GM18511 (cell line): Measurements from ENCODE around the gene RCBTB2.
A peak's percentile ranks its signal among the peaks of the same experiment; 100 is the strongest.

Source experiments
- ATAC-seq: cut with Tn5 transposase; IDR thresholded peaks from one replicate; pipeline ENCODE4 v1.9.1; 2021; ENCODE audit warnings: mild to moderate bottlenecking, moderate library complexity; ENCODE audit not compliant: unreplicated experiment

The RCBTB2 gene

DNA sequence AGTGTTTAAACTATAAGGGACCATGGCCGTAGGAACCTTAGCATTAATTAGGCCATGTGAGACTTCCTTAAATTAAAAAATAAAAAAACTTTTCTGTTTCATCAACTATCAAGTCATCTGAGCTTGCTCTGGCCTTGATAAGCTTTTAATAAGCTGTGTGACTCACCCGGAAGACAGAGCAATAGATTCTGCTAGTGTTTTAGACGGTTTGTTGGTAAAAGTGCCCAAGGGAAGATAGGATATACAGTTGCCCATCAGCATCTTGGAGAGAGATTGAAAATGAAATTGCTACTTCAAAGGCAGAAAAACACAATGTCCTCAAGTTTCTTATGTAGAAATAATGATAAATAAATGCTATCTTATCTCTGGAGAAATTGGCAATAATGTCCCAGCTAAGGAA lies 31.2 kb upstream of the RCBTB2 start:
- no peak for ATAC-seq

DNA sequence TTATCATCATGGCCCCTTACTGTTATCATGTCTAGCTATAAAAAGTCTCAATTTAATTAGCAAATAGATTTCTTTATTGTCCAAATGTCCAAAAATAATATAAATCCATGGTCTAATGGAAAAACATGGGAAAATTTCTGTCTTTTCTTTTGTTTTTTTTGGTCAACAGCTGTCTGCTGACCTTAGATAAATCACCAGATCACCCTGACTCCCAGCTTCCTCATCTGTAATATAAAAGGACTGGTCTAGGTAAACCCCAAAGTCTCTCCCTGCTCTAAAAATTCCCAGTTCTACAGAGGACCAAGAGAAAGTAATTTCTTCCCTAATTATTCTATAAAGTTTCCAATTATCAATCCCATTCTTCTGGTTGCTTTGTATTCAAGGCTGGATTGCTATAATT lies 30.7 kb upstream of the RCBTB2 start:
- ATAC-seq = no peak

DNA sequence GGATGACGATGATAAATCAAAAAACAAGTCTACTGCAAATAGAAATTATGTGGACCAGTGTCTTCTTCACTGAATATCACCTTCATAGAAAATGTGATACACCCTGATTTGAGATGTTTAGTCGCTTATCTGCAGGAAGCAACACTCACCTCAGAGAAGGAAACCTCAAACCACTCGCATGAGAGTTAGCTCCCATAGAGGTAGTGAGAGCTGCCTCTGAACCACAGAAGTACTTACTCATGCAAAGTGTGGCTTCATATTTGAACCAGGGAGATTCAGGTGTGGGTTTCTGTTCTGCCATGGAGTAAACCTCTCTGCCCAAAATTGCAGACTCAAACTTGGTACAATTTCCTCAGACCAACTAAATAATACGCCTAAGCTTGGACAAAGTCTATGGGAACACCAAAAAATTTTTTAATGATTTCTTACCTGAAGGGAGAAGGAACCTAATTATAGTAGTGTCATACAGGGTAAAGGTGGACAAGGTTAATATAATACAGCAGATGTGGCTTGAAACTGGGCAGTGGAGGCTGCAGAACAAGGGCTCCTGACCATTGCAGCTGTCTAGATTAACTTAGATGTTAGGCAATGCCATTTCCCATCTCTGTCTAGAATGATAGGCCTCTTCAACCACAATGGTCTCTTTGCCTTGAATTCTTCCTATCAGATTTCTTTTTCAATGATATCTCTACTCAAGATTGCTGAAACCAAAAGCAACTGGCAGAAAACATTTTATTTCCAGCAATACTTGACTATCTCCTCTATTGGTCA lies 29.6 kb upstream of the RCBTB2 start:
- ATAC-seq = peak; percentile 98

DNA sequence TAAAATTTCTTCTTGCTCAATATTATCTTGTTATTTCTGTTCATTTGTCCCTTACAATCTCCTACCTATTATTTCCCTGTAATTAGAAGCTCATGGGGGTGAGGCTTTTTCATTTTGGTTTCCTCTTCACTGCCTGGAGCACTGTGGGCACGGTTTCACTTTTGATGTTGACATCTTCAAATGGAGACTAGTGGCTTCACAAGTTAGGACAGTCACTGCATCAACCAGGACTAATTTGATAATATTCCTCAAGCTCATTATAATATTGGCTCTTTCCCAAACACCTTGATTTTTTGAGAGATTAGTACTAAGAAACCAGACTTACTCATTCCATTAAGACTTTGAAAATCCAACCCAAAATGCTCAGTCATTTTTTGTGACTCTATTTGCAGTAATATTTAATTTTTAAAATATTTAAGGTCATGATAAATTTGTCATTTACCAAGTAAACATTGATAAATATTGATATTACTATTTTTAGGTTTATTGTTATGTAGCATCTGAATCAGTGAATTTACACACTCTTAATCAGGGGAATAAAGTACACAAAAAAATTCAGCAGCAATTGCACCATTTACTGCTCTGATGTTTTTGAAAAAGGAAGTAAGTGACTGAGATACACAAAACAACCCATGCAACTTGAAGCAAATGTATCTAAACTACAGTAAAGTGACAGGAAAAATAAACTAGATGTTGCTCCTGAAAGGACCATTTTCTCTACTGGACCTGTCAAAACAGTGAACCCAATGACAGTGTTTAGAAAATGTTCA lies 28.8 kb upstream of the RCBTB2 start:
- ATAC-seq = peak; percentile 41

DNA sequence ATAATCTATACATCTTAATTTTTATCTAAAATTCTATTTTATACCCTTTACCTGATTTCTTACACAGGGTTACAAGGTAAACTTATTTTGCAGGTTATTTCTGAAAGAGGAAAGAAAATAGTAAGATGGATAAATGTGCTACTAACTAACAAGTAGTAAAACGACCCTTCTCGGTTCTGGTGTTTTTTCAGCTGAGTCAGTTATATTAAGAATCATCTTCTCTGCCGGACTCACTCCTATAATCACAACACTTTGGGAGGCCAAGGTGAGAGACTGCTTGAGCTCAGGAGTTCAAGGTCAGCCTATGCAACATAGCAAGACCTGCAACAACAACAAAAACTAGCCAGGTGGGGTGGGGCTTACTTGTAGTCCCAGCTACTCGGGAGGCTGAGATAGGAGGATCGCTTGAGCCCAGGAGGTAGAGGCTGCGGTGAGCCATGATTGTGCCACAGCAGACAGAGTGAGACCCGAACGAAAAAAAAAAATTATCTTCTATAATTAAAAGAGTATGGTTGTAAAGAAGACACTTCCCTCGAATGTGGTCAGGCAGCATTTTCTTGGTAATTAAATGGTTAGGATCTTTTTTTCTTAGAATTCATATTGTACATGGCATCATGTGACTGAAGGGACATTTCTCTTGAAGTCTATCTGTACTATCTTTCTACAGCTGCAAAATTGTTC lies 27.9 kb upstream of the RCBTB2 start:
- ATAC-seq = no peak

DNA sequence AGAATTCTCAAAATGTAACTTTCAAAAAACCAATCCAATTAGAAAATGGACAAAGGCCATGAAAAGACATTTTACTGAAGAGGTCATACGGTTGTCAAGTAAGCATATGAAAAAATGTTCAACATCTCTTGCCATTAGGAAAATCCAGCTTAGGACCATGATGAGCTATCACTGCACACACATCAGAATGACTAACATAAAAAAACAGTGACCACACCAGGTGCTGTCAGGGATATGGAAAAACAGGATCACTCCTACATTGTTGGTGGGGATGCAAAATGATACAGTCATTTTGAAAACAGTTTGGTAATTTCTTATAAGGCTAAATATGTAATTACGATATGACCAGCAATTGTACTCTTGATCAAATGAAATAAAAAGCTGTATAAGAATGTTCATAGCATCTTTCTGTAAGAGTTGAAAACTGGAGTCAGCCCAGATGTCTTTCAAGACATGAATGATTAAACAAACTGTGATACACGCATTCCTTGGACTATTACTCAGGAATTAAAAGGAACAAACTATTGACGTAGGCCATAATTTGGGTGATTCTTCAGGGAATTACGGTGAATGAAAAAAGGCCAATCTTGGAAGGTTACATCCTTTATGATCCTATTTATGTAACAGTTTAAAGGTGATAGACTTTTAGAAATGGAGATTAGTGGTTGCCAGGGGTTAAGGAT lies 26.9 kb upstream of the RCBTB2 start:
- no peak for ATAC-seq

DNA sequence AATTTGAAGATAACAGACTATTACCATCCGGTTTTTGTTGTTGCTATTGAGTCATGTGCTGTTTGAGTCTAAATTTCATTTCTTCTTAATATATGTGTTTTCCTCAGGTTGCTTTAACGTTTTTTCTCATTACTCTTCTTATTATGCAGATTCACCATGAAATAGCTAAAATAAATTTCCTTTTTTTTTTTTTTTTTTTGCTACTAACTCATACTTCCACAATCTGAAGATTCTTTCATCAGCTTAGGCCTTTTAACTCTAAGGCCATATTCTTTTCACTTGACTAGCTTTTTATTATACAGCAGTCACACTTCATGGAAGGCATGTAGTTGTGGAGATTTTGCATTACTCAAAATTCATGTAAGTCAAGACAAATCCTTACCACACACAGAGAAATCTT lies 23.9 kb upstream of the RCBTB2 start:
- no peak for ATAC-seq

DNA sequence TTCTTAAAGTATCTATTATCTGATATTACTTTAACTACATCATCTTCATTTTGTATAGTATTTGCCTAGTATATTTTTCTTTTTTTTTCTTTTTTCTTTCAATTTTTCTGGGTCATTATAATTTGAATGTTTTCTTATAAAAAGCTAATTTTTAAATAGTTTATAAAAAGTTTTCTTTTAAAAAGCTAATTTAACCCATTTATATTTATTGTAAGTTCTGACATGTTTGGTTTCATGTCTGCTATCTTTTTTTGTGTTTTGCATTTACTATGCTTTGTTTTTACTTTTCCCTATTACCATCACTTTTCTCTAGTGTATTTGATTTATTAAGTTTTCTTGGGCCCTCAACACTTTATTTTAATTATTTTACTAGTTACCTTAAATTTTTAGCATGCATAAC lies 22.6 kb upstream of the RCBTB2 start:
- ATAC-seq = no peak

DNA sequence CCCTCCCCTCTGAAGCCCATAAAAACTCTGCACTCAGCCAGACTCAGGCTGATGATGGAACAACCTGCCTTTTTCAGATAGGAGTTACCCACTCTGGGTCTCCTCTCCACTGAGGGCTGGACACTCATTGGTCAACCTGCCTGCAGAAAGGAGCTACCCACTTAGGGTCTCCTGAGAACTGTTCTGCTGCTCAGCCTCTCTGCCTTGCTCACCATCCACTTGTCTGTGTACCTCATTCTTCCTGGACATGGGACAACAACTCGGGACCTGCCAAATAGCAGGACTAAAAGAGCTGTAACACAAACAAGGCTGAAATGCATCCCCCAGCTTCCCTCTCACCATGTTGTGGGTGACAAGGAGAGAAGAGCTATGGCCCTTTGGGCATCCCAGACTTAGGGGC lies 18.4 kb upstream of the RCBTB2 start:
- no peak for ATAC-seq

DNA sequence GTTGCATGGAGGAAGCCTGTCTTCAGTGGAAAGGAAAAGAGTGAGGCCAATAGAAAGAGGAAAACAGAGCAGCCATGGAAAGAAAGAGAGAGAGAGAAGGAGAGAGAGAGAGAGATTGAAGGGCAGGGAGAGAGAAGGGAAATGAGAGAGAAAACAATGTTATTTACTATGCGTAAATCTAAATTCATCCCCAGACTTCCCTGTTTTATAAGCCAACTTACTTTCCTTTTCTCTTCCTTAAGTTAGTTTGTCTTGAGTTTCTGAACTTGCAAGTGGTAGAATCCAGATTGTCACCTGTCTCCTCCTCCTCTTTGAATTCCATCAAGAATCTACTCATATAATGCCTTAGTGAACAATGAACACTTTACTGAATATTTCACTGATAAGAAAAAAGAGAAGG lies 16.8 kb upstream of the RCBTB2 start:
- ATAC-seq = no peak

DNA sequence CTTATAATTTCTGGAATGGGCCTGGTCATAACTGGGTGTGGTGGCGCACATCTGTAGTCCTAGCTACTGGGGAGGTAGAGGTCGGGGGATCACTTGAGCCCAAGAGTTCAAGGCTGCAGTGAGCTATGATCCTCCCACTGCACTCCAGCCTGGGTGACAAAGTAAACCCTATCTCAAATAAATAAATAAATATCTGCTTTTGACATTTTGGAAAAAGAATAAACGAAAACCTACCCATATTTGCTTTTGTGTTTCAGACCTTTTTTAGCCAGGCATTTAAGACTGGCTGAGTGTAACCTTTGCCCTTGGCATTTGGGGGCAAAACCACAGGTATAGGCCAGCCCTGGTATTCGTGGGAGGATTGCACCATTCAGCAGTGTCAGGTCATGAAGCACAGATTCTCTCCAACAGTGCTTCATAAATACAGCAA lies 14.8 kb upstream of the RCBTB2 start:
- no peak for ATAC-seq

DNA sequence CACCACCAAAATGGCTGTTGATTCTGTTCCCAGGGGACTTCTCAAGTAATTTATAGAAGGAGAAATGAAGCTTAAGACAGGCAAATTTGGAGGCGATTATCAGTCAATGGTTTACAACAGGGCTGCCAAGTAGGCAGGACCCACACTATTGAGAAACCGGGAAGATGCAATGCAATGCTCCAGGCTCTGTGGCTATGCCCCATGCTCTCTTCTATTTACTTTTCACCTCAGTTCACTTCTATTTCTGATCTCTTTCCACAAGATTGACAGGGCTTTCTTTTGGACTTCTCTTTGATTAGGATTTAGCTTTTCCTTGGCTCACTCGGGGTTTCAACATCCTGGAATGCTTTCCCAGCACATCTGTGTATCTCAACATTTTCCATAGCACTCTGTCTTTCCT lies 12.7 kb upstream of the RCBTB2 start:
- ATAC-seq = no peak

DNA sequence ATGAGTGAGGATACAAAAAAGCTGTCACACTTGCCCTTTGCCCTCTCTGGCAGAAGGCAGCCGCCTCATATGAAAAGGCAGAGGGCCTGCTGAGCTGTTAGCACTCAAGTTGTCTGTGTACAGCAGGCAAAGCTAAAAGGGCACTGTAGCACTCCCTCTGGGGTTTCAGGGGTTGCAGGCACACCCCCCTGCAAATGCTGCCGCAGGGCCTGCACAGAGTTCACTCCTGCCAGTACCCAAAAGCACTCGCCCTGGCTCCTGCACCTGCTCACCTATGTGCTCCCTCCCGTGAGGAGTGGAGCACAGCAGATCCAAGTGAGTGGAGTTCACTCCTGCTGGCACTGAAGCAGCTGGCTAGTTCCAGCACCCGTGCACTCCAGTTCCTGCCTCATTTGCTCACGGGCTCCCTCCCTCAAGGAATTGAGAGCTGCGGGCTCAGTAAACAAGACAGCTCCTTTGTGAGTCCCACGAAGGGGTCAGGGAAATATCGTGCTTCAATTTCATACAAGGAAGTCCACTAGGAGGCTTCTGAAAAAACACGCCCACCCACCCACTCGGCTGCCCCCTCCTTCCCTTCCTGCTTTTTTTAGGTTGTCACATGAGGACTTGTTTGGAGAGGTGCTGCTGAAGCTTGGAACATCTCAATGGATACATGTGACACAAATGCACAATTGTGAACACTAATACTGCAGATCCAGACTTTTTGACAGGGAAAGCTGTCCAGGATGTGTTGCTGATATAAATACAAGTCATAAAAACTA lies 9.9 kb upstream of the RCBTB2 start:
- ATAC-seq = peak; percentile 49

DNA sequence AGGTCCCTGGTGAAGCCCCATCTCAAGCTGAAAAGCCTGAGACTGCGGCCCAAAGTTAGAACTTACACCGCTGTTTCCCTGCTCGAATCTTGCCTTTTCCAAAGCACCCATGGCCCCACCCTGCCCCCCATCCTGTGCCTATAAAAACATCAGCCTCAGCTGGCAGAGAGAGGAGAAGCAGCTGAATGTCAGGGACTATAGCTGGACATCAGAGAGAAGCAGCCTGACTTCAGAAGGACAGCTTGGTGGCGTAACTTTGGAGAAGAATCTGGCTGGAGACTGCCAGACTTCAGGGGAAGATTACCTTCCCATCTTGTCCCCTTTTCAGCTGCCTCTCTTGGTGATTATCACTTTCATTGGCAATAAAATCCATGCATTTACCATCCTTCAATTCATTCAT lies 9.3 kb upstream of the RCBTB2 start:
- ATAC-seq = no peak

DNA sequence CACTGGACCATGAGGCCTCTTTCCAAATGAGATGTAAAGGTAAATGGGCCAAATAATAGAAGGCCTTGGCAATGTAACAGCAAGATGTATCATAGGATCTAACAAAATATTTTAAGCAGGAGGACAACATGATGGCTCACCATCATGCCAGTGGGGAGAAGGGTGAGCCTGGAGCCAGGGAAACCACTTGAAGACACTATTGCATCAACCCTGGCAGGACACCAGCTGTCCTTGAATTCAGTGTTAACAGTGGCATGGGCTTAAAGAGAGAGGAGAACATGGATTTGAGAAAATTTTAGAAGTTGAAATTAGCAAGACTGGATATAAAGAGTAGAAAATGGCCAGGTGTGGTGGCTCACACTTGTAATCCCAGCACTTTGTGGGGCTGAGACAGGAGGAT lies 6.7 kb upstream of the RCBTB2 start:
- ATAC-seq = no peak

DNA sequence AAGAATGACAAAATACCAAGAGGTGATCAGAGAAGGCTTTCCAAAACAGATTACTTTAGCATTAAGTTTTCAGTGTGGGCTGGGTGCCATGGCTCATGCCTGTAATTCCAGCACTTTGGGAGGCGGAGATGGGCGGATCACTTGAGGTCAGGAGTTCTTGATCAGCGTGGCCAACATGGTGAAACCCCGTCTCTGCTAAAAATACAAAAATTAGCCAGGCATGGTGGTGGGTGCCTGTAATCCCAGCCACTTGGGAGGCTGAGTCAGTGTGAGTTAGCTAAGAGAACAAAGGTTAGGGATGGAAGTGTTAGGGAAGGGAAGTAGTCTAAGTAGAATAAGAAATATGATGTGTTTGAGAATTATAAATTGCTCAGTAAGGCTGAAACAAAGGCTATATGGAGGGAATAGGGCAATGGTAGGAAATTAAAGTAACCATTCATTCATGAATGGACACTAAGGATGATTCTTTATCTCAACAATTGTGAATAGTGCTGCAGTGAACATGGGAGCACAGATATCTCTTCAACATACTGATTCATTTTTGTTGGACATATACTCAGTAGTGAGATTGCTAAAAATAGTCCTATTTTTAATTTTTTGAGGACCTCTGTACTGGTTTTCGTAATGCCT lies 3.9 kb upstream of the RCBTB2 start:
- ATAC-seq = no peak

DNA sequence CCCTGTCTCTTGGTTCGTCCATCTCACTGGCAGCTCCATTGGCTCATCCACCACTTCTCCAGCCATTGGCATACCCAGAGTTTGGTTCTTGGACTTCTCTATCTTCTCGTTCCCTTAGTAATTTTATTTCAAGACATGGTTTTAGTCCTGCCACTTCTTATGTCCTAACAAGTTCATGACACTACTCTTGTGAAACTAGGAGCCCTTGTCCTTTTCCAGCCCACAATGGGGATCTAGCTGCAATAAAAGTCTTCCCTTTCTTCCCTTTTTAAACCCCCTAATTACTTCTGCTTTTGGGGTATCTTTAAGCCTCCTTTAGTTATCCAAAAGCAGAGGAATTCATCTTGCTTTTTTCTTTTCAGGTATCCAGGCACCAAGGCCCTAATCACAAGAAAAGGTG lies 2.9 kb upstream of the RCBTB2 start:
- ATAC-seq = no peak

DNA sequence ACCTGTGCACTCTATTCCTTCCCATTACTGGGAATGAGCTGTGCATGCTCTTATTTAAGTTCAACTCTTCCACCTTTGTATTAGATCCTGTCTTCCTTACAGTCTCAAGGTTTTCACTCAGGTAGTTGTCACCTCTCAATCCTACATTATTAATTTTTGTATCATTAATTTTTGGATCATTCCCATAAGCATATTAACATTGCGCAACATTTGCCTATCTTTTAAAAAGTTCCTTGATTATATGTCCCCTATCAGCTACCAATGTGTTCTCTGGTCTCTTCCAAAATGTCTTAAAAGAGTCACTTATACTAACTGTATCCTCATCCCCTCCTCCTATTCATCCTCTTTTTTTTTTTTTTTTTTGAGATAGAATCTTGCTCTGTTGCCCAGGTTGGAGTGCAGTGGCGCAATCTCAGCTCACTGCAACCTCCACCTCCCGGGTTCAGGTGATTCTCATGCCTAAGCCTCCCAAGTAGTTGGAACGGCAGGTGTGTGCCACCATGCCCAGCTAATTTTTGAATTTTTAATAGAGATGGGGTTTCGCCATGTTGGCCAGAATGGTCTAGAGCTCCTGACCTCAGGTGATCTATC lies 2.1 kb upstream of the RCBTB2 start:
- ATAC-seq = no peak

DNA sequence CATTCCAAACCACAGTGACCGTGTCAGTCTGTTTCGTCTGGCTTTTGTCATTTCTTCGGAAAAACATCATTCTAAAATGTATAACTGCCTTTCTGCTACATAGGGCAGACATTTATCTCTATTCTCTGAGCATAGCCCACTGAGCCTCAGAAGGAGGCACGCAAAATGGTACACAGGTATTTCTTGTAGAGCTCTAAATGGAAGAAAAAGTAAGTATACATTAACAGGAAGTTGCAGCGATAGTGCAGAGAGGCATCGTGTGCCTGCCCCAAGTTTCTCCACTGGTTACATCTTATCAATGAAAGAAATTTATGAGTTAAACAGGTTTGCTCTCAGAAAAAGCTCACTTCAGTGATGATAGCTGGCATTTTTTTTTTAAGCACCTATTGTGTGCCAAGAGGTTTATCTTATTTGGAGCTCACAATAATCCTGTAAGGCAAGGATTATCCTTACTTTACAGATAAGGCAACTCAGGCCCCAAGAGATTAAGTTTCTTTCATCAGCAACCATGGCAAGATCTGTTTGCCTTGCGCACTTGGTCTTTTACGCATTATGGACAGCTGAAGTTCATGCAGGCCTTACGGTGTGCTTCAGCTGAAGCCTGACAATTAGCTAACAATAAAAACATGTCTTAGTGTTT lies 1.2 kb upstream of the RCBTB2 start:
- ATAC-seq = no peak

DNA sequence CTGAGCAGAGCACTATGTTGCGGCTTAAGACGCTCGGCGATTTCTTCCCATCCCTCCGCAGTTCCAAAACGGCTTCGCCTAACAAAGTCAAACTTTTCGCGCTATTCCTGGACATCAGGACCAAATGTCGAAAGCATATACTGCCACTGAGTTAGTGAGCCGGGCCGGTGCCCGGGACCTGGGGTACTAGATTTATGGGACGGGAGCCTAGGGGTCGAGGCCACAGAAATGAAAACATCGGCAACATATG lies 699 bp downstream of the RCBTB2 start:
- ATAC-seq = no peak
